GM19351 (cell line): Measurements from ENCODE around the gene SPATA46.
"Not testable (repeated sequence)": the region's sequence is repeated elsewhere in the genome, so short reads cannot be mapped to it uniquely, and the experiment has no call there.

ENCODE experiments used
- ATAC-seq: cut with Tn5 transposase; IDR thresholded peaks from one replicate; pipeline ENCODE4 v1.9.1; 2021; ENCODE audit warnings: mild to moderate bottlenecking, moderate library complexity; ENCODE audit not compliant: unreplicated experiment

SPATA46 gene

DNA sequence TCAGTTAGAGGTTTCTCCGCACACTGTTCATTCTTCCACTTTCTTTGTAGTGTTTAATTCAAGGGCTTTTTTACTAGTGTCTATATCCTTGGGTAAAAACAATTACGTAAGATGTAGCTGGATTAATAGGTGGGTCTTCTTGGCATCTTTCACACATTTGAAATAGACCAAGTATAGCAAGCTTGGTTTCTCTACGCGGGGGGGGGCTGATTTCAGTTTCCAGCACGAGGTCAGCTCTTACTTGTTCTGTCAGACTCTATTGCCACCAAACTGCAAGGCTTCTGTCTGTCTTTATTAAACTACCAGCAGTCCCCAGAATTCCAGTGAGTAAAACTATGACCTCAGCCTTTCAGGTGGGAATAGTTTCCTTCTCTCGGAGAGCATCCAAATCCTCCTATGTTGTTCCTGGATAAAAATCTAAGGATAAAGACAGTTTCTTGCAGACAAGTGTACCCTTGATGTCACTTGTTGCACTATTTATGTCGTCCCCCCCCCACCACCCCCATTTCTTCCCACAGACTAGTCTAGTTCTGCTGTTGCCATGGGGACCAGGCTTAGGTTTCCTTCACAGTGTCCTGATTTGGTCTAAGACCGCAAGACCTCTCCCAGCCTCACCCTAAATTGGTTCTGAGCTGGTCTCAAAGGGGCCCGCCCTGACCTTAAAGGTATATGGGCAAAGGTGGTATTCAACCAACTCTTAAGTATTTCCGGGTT, 17.0 kb downstream of the SPATA46 start:
- no peak for ATAC-seq

DNA sequence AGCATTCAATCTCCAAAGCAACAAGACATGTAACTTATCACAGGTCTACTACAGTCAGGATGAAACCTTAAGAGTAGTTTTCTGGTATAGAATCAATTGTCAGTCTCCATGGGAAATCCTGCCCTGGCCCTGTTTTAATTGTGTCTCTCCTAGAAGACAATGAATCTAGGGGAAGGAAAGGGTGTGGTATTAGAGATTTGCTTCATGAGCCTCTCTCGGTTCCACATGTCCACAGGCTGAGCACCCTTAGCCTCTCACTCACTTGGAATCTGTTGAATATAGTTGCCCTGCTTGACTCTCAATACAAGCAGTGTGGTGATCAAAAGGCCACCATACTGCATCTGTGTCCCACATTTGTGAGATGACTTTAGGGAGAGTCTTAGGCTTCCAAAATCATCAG, 17.7 kb downstream of the SPATA46 start:
- ATAC-seq: no peak

DNA sequence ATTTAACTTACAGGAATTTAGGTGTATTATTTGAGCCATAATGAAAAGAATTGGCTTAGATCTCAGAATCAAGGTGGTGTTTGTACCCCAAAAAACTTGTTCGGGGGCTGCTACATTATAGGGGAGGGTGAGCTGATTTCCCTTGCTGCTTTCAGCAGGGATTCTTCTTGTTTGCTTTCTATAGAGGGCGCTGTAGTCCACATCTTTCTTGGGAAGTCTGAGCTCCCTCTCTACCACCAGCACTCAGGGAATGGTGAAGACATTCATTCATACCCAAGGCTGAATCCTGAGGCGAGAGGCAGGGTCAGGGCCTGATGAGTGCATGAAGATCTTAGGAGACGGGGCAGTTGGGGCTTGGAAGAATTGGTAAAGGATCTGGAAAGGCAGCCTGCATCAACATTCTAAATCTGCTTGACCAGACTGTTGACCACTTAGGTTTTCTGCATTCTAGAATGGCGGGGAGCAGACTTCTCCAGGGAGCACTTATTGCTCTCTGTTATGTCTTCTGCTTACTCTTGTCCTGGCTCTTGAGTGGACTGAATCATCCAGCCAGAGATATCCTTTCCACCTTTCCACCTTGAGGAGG, 18.9 kb downstream of the SPATA46 start:
- ATAC-seq: no peak

DNA sequence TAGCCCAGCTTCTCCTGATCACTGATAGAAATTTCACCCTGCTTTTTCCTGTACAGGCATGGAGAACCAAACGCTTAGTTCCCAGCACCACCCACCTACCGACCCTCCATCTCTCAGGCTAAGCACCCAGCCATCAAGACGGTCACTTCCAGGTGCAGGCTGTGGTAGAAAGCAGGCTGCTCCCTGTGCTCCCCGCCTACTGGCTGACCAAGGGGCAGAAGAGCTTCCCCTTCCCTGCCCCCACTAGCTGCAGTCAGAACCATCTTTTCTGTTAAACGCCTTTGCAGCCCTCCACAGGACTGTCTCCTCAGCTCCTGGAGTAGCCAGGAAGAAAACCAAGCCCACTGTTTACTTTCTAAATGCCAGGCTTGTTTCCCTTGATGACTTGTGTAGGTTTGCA, 23.0 kb downstream of the SPATA46 start:
- no peak for ATAC-seq

DNA sequence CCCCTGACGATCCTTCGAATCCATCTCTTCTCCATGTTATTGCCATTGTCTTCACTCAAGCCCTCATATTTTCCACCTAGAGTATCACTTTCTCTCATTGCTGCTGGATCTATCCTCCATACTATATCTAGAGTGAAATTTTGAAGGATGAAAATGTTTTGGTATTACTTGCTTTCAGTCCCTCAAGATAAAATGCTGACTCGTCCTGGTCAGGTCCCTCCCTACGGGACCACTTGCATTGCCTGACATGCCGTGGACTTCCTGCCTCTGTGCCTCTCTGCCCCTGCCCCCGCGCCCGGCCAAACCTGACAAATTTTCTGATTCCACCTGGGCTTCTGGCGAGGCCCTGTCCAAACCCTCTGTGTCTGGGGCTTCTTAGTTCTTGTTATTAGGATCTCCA, 23.6 kb downstream of the SPATA46 start:
- ATAC-seq: no peak

DNA sequence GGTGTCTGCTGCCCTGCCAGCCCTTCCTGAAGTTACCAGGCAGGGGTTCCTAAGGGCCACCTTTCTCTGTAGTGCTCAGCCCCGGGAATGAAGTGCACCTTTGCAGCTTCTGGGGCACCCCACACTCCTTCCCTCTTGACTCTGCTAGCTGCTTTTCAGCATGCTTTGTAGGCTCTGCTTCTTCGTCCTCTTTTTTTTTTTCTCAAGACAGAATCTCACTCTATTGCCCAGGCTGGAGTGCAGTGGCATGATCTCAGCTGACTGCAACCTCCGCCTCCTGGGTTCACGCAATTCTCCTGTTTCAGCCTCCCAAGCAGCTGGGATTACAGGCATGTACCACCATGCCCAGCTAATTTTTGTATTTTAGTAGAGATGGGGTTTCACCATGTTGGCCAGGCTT, 24.8 kb downstream of the SPATA46 start:
- ATAC-seq: not testable (repeated sequence)

DNA sequence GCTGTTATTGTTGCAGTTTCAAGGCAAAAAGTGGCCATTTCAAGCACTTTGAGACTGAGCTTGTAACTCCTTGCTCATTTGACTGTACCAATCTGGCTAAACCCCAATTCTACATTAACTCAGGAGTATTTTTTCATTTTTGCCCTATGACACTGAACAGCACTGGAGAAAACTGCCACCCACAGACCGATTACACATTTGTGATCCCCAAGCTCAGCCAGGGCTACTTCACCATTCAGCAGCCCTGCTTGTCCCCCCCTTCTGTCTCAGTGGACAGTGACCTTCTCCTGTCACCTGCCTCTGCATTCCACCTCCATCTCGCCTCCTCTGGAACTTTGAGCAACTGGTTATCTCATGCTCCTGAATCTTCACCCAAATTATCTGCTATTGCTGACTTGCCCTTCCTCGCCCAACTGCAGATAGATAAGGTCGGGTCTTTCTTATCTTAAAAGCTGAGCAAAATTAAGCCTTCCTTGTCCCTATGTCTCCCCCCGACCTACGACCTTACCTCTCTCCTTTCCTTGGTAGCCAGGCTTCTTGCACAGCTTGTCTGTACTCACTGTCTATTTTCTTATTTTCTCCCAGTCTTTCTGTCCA, 25.3 kb downstream of the SPATA46 start:
- ATAC-seq: no peak

DNA sequence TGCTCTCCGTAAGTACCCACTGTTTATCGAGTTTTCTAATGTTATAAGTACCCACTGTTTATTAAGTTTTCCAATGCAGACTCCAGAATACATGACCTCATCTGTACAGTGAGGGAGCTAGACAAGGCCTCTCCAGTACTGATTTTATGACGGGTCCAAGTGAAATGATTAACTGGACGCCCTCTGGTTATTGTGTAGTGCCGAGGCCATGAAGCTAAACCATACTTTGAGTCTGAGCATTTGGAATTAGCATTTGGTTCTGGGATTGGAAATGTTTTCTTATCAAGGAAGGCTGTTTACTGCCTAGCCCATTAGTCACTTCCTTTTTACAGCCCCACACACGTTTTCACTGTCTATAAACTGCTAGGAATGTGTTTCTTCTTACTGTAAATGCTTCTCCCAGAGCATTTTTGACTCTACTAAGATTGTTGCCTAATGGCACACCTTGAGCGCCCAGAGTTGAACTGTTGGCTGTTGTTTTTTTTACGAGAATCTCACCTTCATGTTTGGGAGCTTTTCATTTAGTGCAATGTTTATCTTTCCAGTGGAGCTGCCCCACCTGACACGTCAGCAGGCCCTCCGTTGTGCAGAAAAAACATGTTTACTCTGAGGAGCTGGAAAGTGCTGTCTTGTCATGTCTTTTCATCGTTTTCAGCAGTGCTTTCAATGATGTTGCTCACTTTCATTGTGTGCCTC, 26.9 kb downstream of the SPATA46 start:
- no peak for ATAC-seq

DNA sequence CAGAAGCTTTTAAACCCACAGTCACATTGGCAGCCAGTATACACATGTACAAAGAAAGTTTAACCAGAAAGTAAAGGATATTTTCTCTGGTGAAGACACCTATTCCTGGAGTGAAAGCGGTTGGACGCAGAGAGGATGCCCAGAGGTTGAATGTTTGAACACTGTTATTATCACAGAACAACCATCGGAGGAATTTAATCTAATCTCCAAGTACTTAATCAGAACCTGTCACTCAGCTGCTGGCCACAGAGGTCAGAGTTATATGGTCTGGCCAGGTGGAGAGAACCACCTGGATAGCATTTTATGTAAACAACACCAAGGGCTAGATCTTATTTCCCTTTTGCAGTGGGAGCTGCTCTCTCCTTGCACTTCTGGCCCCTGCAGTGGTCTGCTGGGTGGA, 29.4 kb downstream of the SPATA46 start:
- ATAC-seq: no peak

DNA sequence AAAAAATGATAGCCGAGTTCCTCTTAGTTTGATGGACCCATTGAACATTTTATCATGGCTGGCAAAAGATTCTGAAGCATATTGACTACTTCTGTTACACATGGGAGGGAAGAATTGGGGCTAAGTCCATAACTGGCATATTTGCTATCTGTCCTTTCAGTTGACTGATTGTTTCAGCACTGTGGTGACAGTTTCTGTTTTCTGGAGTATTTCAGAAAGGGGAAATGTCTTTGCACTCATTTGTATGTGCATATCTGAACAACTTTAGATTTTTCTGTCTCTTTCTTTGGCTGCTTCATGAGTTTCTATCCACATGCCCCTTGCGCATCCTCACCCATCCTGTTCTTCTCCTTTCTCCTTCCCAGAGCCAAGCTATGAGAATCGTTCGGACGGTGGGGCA, 33.2 kb downstream of the SPATA46 start:
- ATAC-seq: no peak

DNA sequence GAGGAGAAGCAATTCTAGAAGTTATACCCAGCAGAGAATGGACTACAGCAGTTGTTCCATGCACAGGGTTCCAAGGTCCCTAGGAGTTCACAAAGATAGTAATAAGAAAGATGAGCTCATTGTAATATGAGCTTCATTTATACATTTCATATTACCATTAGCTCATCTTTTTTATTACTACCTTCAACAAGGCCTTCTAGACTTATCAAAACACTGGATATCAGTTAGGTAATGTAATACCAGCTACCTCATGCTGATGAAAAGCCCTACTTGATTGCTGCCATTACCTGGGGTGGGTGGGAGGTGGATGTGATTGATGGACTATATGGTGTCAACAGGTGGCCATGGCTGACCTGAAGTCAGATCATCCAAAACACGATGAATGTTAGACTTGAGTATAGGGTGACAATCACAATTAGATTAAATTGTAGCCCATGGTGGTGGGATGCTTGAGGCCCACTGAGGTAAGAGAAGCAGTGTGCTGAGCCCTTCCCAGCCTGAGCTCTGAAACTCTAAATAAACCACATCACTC, 34.1 kb downstream of the SPATA46 start:
- no peak for ATAC-seq

DNA sequence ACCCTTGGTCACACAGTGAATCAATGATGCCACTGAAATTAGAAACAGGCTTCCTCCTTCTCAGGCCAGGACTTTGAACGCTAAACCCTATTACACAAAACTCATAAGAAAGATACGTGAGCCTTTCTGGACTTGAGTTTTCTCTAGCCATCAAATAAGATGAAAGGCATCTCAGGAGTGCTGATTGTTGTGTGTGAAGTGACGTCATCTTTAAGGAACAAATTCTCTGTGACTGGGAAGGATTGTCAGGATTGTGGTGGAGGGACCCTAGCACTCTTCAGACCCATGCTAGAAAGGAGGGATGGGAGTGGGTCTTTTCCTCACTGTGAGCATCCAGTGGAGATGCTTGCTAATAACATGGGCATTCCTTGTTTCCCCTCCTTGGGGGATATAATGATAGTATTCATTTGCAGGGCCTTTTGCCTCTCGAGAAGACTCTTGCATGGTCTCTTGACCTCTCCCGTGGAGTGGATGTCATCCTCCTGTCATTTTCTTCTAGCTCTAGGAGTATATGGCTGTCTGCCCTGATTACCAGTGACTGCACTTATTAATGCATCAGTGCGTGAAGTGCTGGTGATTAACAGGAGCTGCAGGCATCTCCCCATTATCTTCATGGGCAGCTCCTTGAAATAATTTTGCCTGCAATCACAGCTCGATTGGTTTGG, 39.9 kb downstream of the SPATA46 start:
- no peak for ATAC-seq

DNA sequence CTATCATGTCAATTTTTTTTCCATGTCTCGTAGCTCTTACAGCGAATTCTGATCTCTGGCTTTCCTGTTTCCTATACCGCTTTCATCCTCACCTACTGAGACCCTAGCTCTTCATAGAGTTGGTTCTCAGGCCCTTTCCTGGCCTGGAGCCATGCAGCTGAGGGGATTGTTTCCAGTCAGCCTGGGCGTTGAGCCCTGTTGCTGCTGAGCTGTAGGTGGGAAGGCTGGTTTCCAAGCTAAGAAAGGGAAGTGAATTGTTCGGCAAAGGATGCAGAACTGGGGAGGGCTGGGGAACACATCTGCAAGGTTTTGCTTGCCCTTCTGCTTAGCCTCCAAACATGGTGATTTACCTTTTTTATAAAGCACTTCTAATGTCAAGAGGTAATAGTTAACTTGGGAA, 41.5 kb downstream of the SPATA46 start:
- no peak for ATAC-seq

DNA sequence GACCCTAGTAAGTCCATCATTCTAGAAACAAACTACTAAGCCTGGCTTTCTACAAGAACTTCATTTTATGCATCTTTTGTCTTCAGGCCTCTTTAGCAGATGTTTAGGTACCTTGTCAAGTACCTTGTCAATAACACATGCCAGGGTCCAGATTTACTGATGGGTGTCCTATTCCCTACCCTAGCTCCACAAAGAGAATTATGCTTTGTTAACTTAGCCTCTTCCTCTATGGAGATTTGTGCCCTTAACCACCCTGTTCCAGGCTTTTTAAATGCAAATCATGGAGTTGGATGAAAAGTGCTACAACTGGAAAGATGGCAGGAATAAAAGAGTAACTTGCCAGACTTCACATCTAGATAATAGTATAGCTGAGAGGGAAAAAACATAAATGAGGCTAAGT, 42.7 kb downstream of the SPATA46 start:
- no peak for ATAC-seq

DNA sequence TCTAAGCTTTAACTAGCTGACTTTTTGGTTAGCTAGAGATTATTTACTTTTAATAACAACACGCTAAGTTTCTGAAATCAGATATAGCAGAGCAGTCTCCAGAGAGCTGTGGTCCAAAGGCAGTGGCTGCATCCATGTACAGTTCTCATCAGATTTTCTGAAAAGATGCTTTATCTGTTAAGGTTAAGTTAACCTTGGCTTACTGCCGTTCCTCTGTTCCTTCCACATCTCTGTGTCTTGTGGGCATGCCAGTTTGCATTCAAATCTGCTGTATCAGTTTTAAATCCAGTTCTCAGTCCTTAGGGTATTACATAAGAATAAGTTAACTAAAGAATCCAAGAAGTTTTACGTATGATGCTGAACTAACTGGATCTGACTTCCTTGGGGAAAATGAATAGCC, 46.8 kb downstream of the SPATA46 start:
- ATAC-seq: no peak

DNA sequence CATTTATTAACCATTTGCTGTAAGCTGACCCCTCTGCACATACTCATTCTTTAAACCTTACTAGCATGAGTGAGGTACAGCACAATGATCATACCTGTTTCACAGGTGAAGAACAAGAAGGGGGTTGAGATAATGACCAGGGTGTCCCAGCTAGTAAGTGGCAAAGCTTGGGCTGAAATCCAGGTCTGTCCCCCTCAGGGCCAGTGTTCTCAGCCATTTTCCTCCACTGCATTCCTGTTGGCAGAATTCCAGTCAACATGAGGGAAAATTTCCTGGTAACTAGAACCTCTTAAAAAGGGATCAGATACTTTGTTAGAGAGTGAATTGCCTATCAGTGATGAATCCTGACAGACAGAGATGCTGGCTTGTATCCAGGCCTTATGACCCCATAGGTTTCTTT, 48.1 kb downstream of the SPATA46 start:
- no peak for ATAC-seq

DNA sequence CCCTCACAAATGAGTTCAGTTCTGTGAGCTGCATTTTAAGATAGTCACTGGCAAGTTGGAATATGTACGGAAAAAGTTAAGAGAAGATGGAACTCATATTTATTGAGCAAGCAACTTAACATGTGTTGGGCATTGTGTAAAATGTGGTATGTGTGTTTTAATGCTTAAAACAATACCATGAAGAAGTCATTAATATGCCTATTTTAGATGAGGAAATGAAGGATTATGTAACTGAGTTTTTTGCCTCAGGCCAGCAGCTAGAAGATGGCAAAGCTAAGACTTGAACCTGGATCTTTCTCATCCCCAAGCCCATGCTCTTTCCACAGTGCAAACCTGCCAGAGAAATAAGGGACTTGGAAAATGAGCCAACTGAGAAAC, 48.9 kb downstream of the SPATA46 start:
- no peak for ATAC-seq

DNA sequence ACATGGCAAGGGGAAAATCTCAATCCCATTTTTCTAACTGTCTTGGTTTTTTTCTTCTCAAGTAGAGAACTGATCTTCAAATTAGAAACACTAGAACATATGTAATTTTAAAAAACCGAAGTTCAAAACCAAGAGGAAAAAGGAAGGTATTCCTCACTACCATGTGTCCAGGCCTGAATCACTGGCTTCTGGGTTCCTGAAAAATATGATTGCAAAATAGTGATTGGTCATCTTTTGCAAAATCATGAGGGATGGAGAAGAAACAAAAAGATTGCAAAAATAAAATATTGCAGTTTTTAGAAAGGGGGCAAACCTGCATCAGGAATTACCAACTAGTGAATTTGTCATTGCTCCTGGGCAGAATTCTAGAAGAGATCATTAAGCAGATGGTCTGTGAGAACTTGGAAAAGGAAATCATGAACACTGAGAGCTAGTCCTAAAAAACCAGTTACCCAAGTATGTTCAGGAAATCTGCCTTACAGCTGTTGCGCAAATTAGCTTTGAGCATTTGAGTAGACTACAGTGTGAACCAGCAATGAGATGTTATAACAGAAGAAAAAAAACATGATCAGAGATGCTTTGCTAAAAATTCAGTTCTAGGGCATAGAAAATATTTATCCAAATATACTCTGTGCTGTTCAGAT, 49.4 kb downstream of the SPATA46 start:
- no peak for ATAC-seq

DNA sequence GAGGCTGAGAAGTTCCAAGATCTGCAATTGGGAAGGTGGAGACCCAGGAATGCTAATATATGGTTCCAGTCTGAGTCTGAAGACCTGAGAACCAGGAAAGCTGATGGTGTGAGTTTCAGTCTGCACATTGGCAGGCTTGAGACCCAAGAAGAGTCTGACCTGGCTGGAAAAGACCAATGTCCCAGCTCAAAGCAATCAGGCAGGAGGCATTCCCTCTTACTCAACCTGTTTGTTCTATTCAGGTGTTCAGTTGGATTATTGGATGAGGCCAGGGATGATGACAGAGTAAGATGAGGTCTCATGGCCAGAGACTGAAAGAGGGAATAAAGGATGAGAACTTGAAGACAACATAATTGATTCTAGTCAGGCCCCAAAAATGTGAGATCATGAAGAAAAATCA, 50.1 kb downstream of the SPATA46 start:
- no peak for ATAC-seq

DNA sequence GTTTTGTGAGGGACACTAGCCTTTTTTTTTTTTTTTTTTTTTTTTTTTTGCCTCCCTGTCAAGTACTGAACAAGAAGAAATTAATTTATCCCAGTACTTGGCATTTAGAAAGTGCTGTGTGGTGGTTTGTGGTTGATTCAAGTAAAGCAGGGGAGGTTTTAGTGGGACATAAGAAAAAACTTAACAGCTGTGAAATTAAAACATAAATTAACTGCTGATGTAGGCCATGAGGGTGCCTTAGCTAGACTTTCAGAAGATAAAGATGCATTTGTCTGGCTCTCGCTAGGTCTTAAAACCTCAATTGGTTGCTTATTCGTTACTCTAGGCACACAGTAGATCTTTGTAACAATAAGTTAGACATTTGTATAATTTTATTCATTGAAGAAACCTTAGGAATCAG, 52.3 kb downstream of the SPATA46 start:
- ATAC-seq: no peak
